ENCODE data around the gene N4BP2L2. TPM values are rescaled to one million over a fixed set of nuclear protein-coding genes. Genes with fewer than 3 reads are reported as not detected.
A peak's percentile ranks its signal among the peaks of the same experiment; 100 is the strongest.

Gene N4BP2L2
- total and polyA plus RNA-seq, 4 donors: 14.9 to 116 (median 76.7) TPM

DNA sequence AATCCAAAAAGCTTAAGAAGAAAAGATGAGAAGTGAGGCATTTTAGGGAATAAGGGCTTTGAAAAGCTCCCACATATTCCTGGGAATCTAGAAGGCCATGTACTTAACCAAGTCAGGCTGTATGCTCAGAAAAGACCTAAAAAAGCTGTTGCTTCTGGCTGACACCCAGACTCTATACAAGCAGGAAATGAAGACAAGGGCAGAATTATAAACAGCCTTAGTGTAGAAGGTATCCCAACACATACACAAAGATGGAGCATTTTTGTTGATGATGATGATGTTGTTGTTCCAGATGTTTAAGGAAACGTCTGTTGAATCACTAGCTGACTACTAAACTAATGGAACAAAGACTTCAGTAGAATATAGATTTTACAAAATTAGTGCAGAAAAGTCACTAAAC, 84.6 kb downstream of the N4BP2L2 start:
- H3K4me1 ChIP-seq (ENCODE audit: control insufficient read depth in 4 of 4, insufficient read depth in 4 of 4, low read length in 3 of 4): no peaks in the 10 kb centered on the region
- H3K4me3 ChIP-seq (ENCODE audit: low read depth in 1 of 3, low read length in 3 of 3): no peak overlapping the region
- no peak for TF ChIP-seq RXRA (IDR thresholded peaks at IDR 0.05)
- no peak for TF ChIP-seq JUND (IDR thresholded peaks at IDR 0.05)
- no peak for TF ChIP-seq YY1 (IDR thresholded peaks at IDR 0.05)
- no peak for TF ChIP-seq RAD21 (IDR thresholded peaks at IDR 0.05)
- no peak for TF ChIP-seq EGR1 (IDR thresholded peaks at IDR 0.05; ENCODE audit: low read depth in 2 of 2)
- TF ChIP-seq, protein P1, sequence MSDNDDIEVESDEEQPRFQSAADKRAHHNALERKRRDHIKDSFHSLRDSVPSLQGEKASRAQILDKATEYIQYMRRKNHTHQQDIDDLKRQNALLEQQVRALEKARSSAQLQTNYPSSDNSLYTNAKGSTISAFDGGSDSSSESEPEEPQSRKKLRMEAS (IDR thresholded peaks at IDR 0.05): no peak
- no peak for TF ChIP-seq SP1 (IDR thresholded peaks at IDR 0.05)
- no peaks in the 10 kb centered on the region for H3K27me3 ChIP-seq (ENCODE audit: control insufficient read depth in 4 of 4, insufficient read depth in 4 of 4, low read length in 3 of 4)
- no peak for DNase-seq (ENCODE audit: low spot score)
- 84% methylated on average over 1 of the region's 1 CpG for WGBS
- H3K36me3 ChIP-seq (ENCODE audit: control insufficient read depth in 4 of 4, insufficient read depth in 3 of 4, low read depth in 1 of 4, low read length in 3 of 4): peaks cover 0 to 3% (median under 1%) of the 10 kb centered on the region in 4 donors
- no peak overlapping the region for H3K9ac ChIP-seq (ENCODE audit: low read depth in 1 of 2, low read length in 2 of 2)
- H3K27ac ChIP-seq (ENCODE audit: low read depth in 1 of 2, low read length in 2 of 2): peak overlapping the region in 1 of 2 donors; percentile 76
- H3K9me3 ChIP-seq (ENCODE audit: control insufficient read depth in 4 of 4, low read length in 3 of 4): no peaks in the 10 kb centered on the region

DNA sequence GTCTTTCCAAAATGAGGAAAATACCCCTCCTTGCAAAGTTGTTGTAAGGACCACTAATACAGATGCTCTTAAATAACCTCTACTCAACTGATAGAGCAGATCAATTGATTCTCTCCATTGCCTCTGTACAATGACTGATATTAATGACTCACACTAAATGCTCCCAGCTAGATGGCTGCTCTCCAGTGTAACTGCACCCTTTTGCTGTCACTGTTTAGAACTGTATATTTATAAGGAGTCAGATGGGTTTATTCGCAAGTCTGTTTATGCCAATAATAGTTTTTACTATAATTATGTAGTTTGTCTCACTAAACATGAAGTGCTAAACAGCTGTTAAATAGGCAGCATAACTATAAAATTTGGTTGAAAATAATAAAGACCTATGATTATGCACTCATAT, 89.6 kb downstream of the N4BP2L2 start:
- Histone ChIP-seq H3K4me3 (ENCODE audit: low read depth in 1 of 3, low read length in 3 of 3) (no peak overlapping the region), H3K27me3 (ENCODE audit: control insufficient read depth in 4 of 4, insufficient read depth in 4 of 4, low read length in 3 of 4) (no peaks in the 10 kb centered on the region), H3K9me3 (ENCODE audit: control insufficient read depth in 4 of 4, low read length in 3 of 4) (no peaks in the 10 kb centered on the region), H3K27ac (ENCODE audit: low read depth in 1 of 2, low read length in 2 of 2) (no peak overlapping the region), H3K9ac (ENCODE audit: low read depth in 1 of 2, low read length in 2 of 2) (no peak overlapping the region), H3K4me1 (ENCODE audit: control insufficient read depth in 4 of 4, insufficient read depth in 4 of 4, low read length in 3 of 4) (peaks cover 0 to 10% (median 6%) of the 10 kb centered on the region in 4 donors), H3K36me3 (ENCODE audit: control insufficient read depth in 4 of 4, insufficient read depth in 3 of 4, low read depth in 1 of 4, low read length in 3 of 4) (no peaks in the 10 kb centered on the region)
- WGBS: 93% methylated on average over 1 of the region's 1 CpG
- no peak for DNase-seq (ENCODE audit: low spot score)
- no peak for TF ChIP-seq TAF1 (conservative IDR thresholded peaks at IDR 0.05)
- no peak for TF ChIP-seq FOXA2 (IDR thresholded peaks at IDR 0.05)

DNA sequence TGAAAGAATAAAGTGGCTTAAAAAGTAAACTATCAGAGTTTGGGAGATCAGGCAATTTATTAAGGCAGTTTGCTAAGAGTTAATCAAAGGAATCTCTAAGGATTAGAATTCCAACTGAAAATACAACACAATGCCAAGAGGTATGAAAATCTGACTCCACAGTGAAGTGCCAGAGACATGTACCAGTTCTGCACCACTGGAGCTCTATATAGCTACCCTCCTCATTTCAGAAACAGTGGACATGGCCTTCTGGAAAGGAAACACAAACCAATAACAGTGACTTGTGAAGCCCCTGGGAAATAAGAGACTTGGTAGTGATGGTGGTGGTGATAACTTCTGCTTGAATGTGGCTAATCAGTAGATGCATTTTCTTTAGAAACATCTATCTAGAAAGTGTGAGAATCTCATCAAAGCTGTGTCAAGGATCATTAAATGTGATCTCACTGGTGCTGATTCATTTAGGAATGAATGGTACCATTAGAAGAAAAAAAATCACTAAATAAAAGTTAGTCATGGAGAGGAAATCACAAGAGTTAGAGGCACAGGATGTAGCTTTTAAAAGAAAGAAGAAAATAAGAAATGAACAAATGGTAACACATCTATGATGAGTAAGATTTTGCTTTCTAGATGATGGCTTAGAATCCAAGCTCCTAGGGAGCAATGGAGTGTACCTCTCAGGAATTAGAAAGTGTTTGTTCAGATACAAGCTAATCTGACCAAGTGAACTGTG, 90.5 kb downstream of the N4BP2L2 start:
- DNase-seq (ENCODE audit: low spot score): no peak
- Histone ChIP-seq H3K4me3 (ENCODE audit: low read depth in 1 of 3, low read length in 3 of 3) (no peak overlapping the region), H3K36me3 (ENCODE audit: control insufficient read depth in 4 of 4, insufficient read depth in 3 of 4, low read depth in 1 of 4, low read length in 3 of 4) (no peaks in the 10 kb centered on the region), H3K9me3 (ENCODE audit: control insufficient read depth in 4 of 4, low read length in 3 of 4) (no peaks in the 10 kb centered on the region), H3K9ac (ENCODE audit: low read depth in 1 of 2, low read length in 2 of 2) (no peak overlapping the region), H3K4me1 (ENCODE audit: control insufficient read depth in 4 of 4, insufficient read depth in 4 of 4, low read length in 3 of 4) (peaks cover 0 to 10% (median 6%) of the 10 kb centered on the region in 4 donors), H3K27ac (ENCODE audit: low read depth in 1 of 2, low read length in 2 of 2) (no peak overlapping the region), H3K27me3 (ENCODE audit: control insufficient read depth in 4 of 4, insufficient read depth in 4 of 4, low read length in 3 of 4) (no peaks in the 10 kb centered on the region)
- TF ChIP-seq SP1 (IDR thresholded peaks at IDR 0.05) (no peak), GABPA (IDR thresholded peaks at IDR 0.05 in 1 of 2, conservative IDR thresholded peaks at IDR 0.05 in 1 of 2) (no peak), JUND (IDR thresholded peaks at IDR 0.05) (no peak), HNF4A (conservative IDR thresholded peaks at IDR 0.05) (no peak), RXRA (IDR thresholded peaks at IDR 0.05) (no peak), RAD21 (IDR thresholded peaks at IDR 0.05) (no peak)
- TF ChIP-seq, protein P2, sequence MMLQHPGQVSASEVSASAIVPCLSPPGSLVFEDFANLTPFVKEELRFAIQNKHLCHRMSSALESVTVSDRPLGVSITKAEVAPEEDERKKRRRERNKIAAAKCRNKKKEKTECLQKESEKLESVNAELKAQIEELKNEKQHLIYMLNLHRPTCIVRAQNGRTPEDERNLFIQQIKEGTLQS (IDR thresholded peaks at IDR 0.05): no peak
- TF ChIP-seq, protein P3, sequence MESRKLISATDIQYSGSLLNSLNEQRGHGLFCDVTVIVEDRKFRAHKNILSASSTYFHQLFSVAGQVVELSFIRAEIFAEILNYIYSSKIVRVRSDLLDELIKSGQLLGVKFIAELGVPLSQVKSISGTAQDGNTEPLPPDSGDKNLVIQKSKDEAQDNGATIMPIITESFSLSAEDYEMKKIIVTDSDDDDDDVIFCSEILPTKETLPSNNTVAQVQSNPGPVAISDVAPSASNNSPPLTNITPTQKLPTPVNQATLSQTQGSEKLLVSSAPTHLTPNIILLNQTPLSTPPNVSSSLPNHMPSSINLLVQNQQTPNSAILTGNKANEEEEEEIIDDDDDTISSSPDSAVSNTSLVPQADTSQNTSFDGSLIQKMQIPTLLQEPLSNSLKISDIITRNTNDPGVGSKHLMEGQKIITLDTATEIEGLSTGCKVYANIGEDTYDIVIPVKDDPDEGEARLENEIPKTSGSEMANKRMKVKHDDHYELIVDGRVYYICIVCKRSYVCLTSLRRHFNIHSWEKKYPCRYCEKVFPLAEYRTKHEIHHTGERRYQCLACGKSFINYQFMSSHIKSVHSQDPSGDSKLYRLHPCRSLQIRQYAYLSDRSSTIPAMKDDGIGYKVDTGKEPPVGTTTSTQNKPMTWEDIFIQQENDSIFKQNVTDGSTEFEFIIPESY (IDR thresholded peaks at IDR 0.05): no peak
- TF ChIP-seq, protein P1 (IDR thresholded peaks at IDR 0.05): no peak
- TF ChIP-seq, protein P4, sequence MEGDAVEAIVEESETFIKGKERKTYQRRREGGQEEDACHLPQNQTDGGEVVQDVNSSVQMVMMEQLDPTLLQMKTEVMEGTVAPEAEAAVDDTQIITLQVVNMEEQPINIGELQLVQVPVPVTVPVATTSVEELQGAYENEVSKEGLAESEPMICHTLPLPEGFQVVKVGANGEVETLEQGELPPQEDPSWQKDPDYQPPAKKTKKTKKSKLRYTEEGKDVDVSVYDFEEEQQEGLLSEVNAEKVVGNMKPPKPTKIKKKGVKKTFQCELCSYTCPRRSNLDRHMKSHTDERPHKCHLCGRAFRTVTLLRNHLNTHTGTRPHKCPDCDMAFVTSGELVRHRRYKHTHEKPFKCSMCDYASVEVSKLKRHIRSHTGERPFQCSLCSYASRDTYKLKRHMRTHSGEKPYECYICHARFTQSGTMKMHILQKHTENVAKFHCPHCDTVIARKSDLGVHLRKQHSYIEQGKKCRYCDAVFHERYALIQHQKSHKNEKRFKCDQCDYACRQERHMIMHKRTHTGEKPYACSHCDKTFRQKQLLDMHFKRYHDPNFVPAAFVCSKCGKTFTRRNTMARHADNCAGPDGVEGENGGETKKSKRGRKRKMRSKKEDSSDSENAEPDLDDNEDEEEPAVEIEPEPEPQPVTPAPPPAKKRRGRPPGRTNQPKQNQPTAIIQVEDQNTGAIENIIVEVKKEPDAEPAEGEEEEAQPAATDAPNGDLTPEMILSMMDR (IDR thresholded peaks at IDR 0.05; ENCODE audit: low read depth, low read length, missing input control): no peak

All from liver (tissue), 9 donors.